ENCODE results near the gene PTBP1. TPM values are rescaled to one million over a fixed set of nuclear protein-coding genes. Genes with fewer than 3 reads are reported as not detected.
A peak's percentile ranks its signal among the peaks of the same experiment; 100 is the strongest.

Gene PTBP1
- total RNA-seq, 2 experiments from 2014 or later, result 246 to 252 TPM

- Histone ChIP-seq H3K4me1 (ENCODE audit: insufficient read depth, low read length) (no peaks in the 10 kb centered on the region), H3K27ac (ENCODE audit: low read depth in 1 of 2, low read length in 2 of 2) (no peak overlapping the region), H3K9me3 (ENCODE audit: control insufficient read depth in 1 of 2, insufficient read depth in 1 of 2, low read length in 2 of 2) (peaks cover 5 to 44% of the 10 kb centered on the region in 2 experiments), H3K4me3 (ENCODE audit: low read length) (no peak overlapping the region), H3K36me3 (ENCODE audit: insufficient read depth, low read length) (no peaks in the 10 kb centered on the region), H3K27me3 (ENCODE audit: control insufficient read depth in 1 of 2, insufficient read depth in 2 of 2, low read length in 2 of 2) (peaks cover 0 to under 1% of the 10 kb centered on the region in 2 experiments)
- no peaks in the 10 kb centered on the region for H3K4me1 Mint-ChIP-seq (ENCODE audit: low read depth)
- ChIA-PET CTCF (no interaction called here), POLR2A (no interaction called here)
- TF ChIP-seq, protein P1, sequence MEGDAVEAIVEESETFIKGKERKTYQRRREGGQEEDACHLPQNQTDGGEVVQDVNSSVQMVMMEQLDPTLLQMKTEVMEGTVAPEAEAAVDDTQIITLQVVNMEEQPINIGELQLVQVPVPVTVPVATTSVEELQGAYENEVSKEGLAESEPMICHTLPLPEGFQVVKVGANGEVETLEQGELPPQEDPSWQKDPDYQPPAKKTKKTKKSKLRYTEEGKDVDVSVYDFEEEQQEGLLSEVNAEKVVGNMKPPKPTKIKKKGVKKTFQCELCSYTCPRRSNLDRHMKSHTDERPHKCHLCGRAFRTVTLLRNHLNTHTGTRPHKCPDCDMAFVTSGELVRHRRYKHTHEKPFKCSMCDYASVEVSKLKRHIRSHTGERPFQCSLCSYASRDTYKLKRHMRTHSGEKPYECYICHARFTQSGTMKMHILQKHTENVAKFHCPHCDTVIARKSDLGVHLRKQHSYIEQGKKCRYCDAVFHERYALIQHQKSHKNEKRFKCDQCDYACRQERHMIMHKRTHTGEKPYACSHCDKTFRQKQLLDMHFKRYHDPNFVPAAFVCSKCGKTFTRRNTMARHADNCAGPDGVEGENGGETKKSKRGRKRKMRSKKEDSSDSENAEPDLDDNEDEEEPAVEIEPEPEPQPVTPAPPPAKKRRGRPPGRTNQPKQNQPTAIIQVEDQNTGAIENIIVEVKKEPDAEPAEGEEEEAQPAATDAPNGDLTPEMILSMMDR (IDR thresholded peaks at IDR 0.05), result no peak
- DNase-seq (peak in 1 of 14 experiments; percentile 23), ATAC-seq (ENCODE audit: poor library complexity) (no peak)
- peaks cover 2% of the 10 kb centered on the region for H3K9me3 Mint-ChIP-seq
- no peak overlapping the region for H3K4me3 Mint-ChIP-seq
- H3K27ac Mint-ChIP-seq, result no peak overlapping the region
- intact Hi-C loops (cut with DNase I, micrococcal nuclease), result no loop called here
- H3K36me3 Mint-ChIP-seq (ENCODE audit: low read depth), result no peaks in the 10 kb centered on the region
- peaks cover 4% of the 10 kb centered on the region for H3K27me3 Mint-ChIP-seq
Measured at GRCh38 chr19:756821-757688, 40.2 kb upstream of the PTBP1 start.

GRCh38 chr19:757811-758668 lies 39.2 kb upstream of the PTBP1 start:
- Mint-ChIP-seq H3K4me1 (ENCODE audit: low read depth) (no peaks in the 10 kb centered on the region), H3K36me3 (ENCODE audit: low read depth) (no peaks in the 10 kb centered on the region), H3K27ac (no peak overlapping the region), H3K4me3 (no peak overlapping the region), H3K9me3 (peaks cover 2% of the 10 kb centered on the region), H3K27me3 (peaks cover 4% of the 10 kb centered on the region)
- no peaks in the 10 kb centered on the region for H3K4me1 ChIP-seq (ENCODE audit: insufficient read depth, low read length)
- no peaks in the 10 kb centered on the region for H3K36me3 ChIP-seq (ENCODE audit: insufficient read depth, low read length)
- H3K9me3 ChIP-seq (ENCODE audit: control insufficient read depth in 1 of 2, insufficient read depth in 1 of 2, low read length in 2 of 2), result peaks cover 5 to 45% of the 10 kb centered on the region in 2 experiments
- H3K27ac ChIP-seq (ENCODE audit: low read depth in 1 of 2, low read length in 2 of 2), result no peak overlapping the region
- H3K4me3 ChIP-seq (ENCODE audit: low read length), result no peak overlapping the region
- ATAC-seq (ENCODE audit: poor library complexity), result no peak
- H3K27me3 ChIP-seq (ENCODE audit: control insufficient read depth in 1 of 2, insufficient read depth in 2 of 2, low read length in 2 of 2), result no peaks in the 10 kb centered on the region
- DNase-seq, result peak in 1 of 14 experiments; percentile 26
- CTCF ChIA-PET, result no interaction called here
- TF ChIP-seq, protein P1 (IDR thresholded peaks at IDR 0.05), result no peak
- intact Hi-C loops (cut with DNase I, micrococcal nuclease), result no loop called here
- POLR2A ChIA-PET, result no interaction called here

DNA sequence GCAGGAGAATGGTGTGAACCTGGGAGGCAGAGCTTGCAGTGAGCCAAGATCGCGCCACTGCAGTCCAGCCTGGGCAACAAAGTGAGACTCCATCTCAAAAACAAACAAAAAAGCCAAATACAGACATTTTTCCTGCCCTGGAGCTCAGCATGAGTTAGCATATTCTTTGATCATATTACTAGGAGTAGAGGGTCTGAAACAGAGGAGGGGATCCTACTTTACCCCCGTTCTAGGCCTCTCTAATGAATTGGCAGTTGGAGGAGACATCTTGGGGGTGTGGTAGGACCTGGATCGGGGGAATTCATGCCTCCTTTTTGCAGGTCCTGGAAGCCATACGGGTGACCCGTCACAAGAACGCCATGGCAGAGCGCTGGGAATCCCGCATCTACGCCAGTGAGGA lies 34.1 kb upstream of the PTBP1 start:
- CTCF ChIA-PET, result no interaction called here
- no peaks in the 10 kb centered on the region for H3K36me3 ChIP-seq (ENCODE audit: insufficient read depth, low read length)
- Mint-ChIP-seq H3K9me3 (peaks cover 2% of the 10 kb centered on the region), H3K4me3 (no peak overlapping the region), H3K27me3 (peaks cover 4% of the 10 kb centered on the region), H3K27ac (no peak overlapping the region), H3K4me1 (ENCODE audit: low read depth) (no peaks in the 10 kb centered on the region), H3K36me3 (ENCODE audit: low read depth) (no peaks in the 10 kb centered on the region)
- TF ChIP-seq, protein P1 (IDR thresholded peaks at IDR 0.05), result no peak
- intact Hi-C loops (cut with DNase I, micrococcal nuclease), result no loop called here
- no peak overlapping the region for H3K27ac ChIP-seq (ENCODE audit: low read depth in 1 of 2, low read length in 2 of 2)
- peaks cover 5 to 28% of the 10 kb centered on the region in 2 experiments for H3K9me3 ChIP-seq (ENCODE audit: control insufficient read depth in 1 of 2, insufficient read depth in 1 of 2, low read length in 2 of 2)
- H3K27me3 ChIP-seq (ENCODE audit: control insufficient read depth in 1 of 2, insufficient read depth in 2 of 2, low read length in 2 of 2), result peaks cover 0 to 3% of the 10 kb centered on the region in 2 experiments
- POLR2A ChIA-PET, result no interaction called here
- H3K4me3 ChIP-seq (ENCODE audit: low read length), result no peak overlapping the region
- DNase-seq, result no peak
- no peak for ATAC-seq (ENCODE audit: poor library complexity)
- no peaks in the 10 kb centered on the region for H3K4me1 ChIP-seq (ENCODE audit: insufficient read depth, low read length)

All from CD4-positive, alpha-beta T cell (primary cell).